Ishikawa (cell line): Measurements from ENCODE around the gene GPR22.

Source experiments
- CEBPB ChIP-seq: IDR thresholded peaks from 2 replicates; pipeline ENCODE4 v1.6.1; 2012
- CREB1 ChIP-seq: IDR thresholded peaks from 2 replicates; pipeline ENCODE4 v1.6.1; 2012; ENCODE audit warnings: low read depth
- EGR1 ChIP-seq: IDR thresholded peaks from 2 replicates; pipeline ENCODE4 v1.6.1; 2012
- EP300 ChIP-seq: IDR thresholded peaks from 2 replicates; pipeline ENCODE4 v1.6.1; 2012; ENCODE audit warnings: borderline replicate concordance
- FOXM1 ChIP-seq: IDR thresholded peaks from 2 replicates; pipeline ENCODE4 v1.6.1; 2012; ENCODE audit warnings: low read depth, borderline replicate concordance
- NFIC ChIP-seq: IDR thresholded peaks from 2 replicates; pipeline ENCODE4 v1.6.1; 2012
- RAD21 ChIP-seq: IDR thresholded peaks from 2 replicates; pipeline ENCODE4 v1.6.1; 2012; ENCODE audit warnings: low read depth
- TAF1 ChIP-seq: IDR thresholded peaks from 2 replicates; pipeline ENCODE4 v1.6.1; 2012; ENCODE audit warnings: low read depth, mild to moderate bottlenecking
- TCF12 ChIP-seq: IDR thresholded peaks from 2 replicates; pipeline ENCODE4 v1.6.1; 2012; ENCODE audit warnings: low read depth
- TEAD4 ChIP-seq: IDR thresholded peaks from 2 replicates; pipeline ENCODE4 v1.6.1; 2012
- YY1 ChIP-seq: IDR thresholded peaks from 2 replicates; pipeline ENCODE4 v1.6.1; 2012; ENCODE audit warnings: low read depth
- ZBTB7A ChIP-seq: IDR thresholded peaks from 2 replicates; pipeline ENCODE4 v1.6.1; 2012; ENCODE audit warnings: low read depth
- TF ChIP-seq, protein P1 (sequence below): IDR thresholded peaks from 2 replicates; pipeline ENCODE4 v1.6.1; 2012
- TF ChIP-seq, protein P2 (sequence below): IDR thresholded peaks from 2 replicates; pipeline ENCODE4 v1.6.1; 2012; ENCODE audit warnings: low read depth, mild to moderate bottlenecking
- TF ChIP-seq, protein P3 (sequence below): IDR thresholded peaks from 2 replicates; pipeline ENCODE4 v1.6.1; 2012

GPR22 gene

DNA sequence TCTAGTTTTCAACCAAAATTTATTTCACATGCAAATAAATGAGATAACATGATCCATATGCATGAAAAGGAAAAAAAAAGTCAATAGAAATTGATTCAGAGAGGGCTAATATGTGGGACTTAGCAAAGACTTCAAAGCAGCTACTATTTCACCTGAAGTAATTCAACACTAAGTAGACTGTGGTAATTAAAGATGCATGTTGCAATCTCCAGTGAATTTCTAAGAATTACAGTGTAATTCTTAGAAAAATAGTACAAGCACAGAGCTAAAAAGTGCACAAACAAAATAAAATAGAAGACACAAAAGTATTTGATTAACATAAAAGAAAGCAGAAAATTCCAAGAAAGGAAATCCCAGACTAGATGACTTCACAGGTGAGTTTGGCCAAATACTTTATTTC, 25.7 kb downstream of the GPR22 start:
- TF ChIP-seq TEAD4 (no peak), EGR1 (no peak), RAD21 (no peak), TAF1 (no peak)
- TF ChIP-seq, protein P1, sequence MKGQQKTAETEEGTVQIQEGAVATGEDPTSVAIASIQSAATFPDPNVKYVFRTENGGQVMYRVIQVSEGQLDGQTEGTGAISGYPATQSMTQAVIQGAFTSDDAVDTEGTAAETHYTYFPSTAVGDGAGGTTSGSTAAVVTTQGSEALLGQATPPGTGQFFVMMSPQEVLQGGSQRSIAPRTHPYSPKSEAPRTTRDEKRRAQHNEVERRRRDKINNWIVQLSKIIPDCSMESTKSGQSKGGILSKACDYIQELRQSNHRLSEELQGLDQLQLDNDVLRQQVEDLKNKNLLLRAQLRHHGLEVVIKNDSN: no peak
- TF ChIP-seq, protein P2, sequence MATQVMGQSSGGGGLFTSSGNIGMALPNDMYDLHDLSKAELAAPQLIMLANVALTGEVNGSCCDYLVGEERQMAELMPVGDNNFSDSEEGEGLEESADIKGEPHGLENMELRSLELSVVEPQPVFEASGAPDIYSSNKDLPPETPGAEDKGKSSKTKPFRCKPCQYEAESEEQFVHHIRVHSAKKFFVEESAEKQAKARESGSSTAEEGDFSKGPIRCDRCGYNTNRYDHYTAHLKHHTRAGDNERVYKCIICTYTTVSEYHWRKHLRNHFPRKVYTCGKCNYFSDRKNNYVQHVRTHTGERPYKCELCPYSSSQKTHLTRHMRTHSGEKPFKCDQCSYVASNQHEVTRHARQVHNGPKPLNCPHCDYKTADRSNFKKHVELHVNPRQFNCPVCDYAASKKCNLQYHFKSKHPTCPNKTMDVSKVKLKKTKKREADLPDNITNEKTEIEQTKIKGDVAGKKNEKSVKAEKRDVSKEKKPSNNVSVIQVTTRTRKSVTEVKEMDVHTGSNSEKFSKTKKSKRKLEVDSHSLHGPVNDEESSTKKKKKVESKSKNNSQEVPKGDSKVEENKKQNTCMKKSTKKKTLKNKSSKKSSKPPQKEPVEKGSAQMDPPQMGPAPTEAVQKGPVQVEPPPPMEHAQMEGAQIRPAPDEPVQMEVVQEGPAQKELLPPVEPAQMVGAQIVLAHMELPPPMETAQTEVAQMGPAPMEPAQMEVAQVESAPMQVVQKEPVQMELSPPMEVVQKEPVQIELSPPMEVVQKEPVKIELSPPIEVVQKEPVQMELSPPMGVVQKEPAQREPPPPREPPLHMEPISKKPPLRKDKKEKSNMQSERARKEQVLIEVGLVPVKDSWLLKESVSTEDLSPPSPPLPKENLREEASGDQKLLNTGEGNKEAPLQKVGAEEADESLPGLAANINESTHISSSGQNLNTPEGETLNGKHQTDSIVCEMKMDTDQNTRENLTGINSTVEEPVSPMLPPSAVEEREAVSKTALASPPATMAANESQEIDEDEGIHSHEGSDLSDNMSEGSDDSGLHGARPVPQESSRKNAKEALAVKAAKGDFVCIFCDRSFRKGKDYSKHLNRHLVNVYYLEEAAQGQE: no peak
- TF ChIP-seq, protein P3, sequence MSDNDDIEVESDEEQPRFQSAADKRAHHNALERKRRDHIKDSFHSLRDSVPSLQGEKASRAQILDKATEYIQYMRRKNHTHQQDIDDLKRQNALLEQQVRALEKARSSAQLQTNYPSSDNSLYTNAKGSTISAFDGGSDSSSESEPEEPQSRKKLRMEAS: no peak

DNA sequence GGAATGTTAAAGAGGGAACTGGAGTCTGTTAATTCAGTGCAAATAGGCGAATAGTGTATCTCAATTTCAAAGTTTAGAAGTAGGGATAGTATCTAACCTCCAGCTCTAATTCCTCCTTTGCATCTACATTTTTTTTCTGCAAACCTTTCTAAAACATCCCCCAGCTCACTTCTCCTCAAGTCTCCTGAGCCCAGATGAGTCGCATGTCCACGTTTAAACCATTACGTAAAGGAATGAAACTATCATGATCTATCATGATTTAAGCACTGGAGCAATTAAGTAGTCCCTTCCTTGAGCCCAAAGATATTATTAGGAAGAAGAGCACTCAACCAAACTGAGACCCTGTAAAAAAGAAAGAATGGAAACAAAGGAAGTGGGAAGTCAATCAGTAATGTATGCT, 29.9 kb downstream of the GPR22 start:
- no peak for TF ChIP-seq TEAD4
- TF ChIP-seq EGR1: no peak
- TF ChIP-seq, protein P2: no peak
- no peak for TF ChIP-seq EP300
- TF ChIP-seq FOXM1: no peak
- no peak for TF ChIP-seq NFIC
- TF ChIP-seq CEBPB: no peak
- no peak for TF ChIP-seq TAF1
- no peak for TF ChIP-seq YY1
- TF ChIP-seq TCF12: no peak
- TF ChIP-seq, protein P3: no peak

DNA sequence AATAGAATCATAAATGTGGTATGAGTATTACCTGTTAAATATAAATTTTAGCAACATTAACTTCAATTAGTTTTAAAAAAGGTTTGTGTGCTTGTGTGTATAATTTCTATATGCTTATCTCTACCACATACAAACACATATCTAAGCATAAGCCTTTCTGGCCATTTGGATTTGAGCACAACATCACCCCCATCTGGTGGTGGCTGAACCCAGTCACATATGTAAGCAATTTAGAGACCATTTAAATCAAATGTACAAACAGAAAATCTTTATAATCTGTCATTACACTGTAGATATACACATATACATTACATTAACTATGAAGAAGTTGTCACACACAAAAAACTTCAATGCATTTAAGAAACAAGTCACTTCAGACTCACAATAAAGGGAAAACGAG, 31.7 kb downstream of the GPR22 start:
- TF ChIP-seq TCF12 (no peak), RAD21 (peak; percentile 62), TEAD4 (no peak), NFIC (no peak)
- TF ChIP-seq, protein P3: no peak
- TF ChIP-seq, protein P1: no peak

DNA sequence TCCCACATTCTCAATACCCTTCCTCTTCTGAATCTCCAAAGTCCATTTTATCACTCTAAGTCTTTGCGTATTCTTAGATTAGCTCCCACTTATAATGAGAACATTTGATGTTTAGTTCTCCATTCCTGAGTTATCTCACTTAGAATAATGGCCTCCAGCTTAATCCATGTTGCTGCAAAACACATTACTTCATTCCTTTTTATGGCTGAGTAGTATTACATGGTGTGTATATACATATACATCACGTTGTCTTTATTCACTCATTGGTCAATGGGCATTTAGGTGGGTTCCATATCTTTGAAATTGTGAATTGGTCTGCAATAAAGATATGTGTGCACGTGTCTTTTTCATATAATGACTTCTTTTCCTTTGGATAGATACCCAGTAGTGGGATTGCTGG, 32.3 kb downstream of the GPR22 start:
- TF ChIP-seq, protein P2: no peak
- TF ChIP-seq CEBPB (no peak), YY1 (no peak), TAF1 (no peak), EP300 (no peak), ZBTB7A (no peak), EGR1 (no peak), TEAD4 (no peak), NFIC (no peak), RAD21 (no peak)
- TF ChIP-seq, protein P3: no peak

DNA sequence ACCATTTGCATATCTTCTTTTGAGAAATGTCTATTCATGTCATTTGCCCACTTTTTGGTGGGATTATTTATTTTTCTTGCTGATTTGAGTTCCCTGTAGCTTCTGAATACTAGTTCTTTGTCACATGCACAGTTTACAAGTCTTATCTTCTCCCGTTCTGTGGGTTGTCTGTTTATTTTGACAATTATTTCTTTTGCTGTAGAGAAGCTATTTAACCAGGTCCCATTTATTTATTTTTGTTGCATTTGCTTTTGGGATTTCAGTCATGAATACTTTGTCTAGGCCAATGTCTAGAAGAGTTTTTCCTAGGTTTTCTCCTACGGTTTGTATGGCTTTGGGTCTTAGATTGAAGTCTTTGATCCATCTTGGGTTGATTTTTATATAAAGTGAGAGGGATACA, 32.9 kb downstream of the GPR22 start:
- TF ChIP-seq CREB1 (no peak), YY1 (no peak), TEAD4 (no peak), TCF12 (no peak), FOXM1 (no peak), EGR1 (no peak), TAF1 (no peak), CEBPB (no peak), RAD21 (no peak), EP300 (no peak), ZBTB7A (no peak), NFIC (no peak)
- TF ChIP-seq, protein P2: no peak
- TF ChIP-seq, protein P1: no peak
- TF ChIP-seq, protein P3: no peak
